ENCODE data around the gene CLCN7.

CLCN7 gene

GRCh38 chr16:1464196-1464893 is 10.5 kb downstream of the CLCN7 start:
- no peak for DNase-seq (ENCODE audit: low spot score)

- DNase-seq (ENCODE audit: low spot score), result no peak
These were observed 13.7 kb downstream of the CLCN7 start for GRCh38 chr16:1461146-1461545.

- DNase-seq (ENCODE audit: low spot score), result no peak
These were observed 14.2 kb downstream of the CLCN7 start for GRCh38 chr16:1460602-1461138.

GRCh38 chr16:1459967-1460366 is 14.9 kb downstream of the CLCN7 start:
- DNase-seq (ENCODE audit: low spot score), result no peak

GRCh38 chr16:1458977-1459341 is 15.9 kb downstream of the CLCN7 start:
- no peak for DNase-seq (ENCODE audit: low spot score)

- no peak for DNase-seq (ENCODE audit: low spot score)
These were observed 16.4 kb downstream of the CLCN7 start for GRCh38 chr16:1458336-1458976.

- no peak for DNase-seq (ENCODE audit: low spot score)
These were observed 17.2 kb downstream of the CLCN7 start for GRCh38 chr16:1457489-1458245.

- no peak for DNase-seq (ENCODE audit: low spot score)
These were observed 17.9 kb downstream of the CLCN7 start for GRCh38 chr16:1456951-1457350.

GRCh38 chr16:1455190-1456171 is 19.3 kb downstream of the CLCN7 start:
- DNase-seq (ENCODE audit: low spot score), result no peak

GRCh38 chr16:1454561-1454960 is 20.3 kb downstream of the CLCN7 start:
- no peak for DNase-seq (ENCODE audit: low spot score)

- DNase-seq (ENCODE audit: low spot score), result no peak
These were observed 21.5 kb downstream of the CLCN7 start for GRCh38 chr16:1453316-1453715.

GRCh38 chr16:1452530-1452929 is 22.3 kb downstream of the CLCN7 start:
- no peak for DNase-seq (ENCODE audit: low spot score)

GRCh38 chr16:1451702-1452392 is 23.0 kb downstream of the CLCN7 start:
- DNase-seq (ENCODE audit: low spot score), result no peak

- no peak for DNase-seq (ENCODE audit: low spot score)
These were observed 24.0 kb downstream of the CLCN7 start for GRCh38 chr16:1450841-1451240.

- peak; percentile 57 for DNase-seq (ENCODE audit: low spot score)
These were observed 24.6 kb downstream of the CLCN7 start for GRCh38 chr16:1450218-1450617.

GRCh38 chr16:1449201-1449788 is 25.5 kb downstream of the CLCN7 start:
- DNase-seq (ENCODE audit: low spot score), result no peak

GRCh38 chr16:1448536-1449116 is 26.2 kb downstream of the CLCN7 start:
- no peak for DNase-seq (ENCODE audit: low spot score)

GRCh38 chr16:1447965-1448364 is 26.9 kb downstream of the CLCN7 start:
- DNase-seq (ENCODE audit: low spot score), result no peak

- no peak for DNase-seq (ENCODE audit: low spot score)
These were observed 28.3 kb downstream of the CLCN7 start for GRCh38 chr16:1446296-1447080.

Data from HuH-7.5 (cell line).